Upper lobe of right lung (tissue), 1 donor: ENCODE results near the gene CNTN1. TPM values are rescaled to one million over a fixed set of nuclear protein-coding genes. Genes with fewer than 3 reads are reported as not detected.

Source experiments
- ATAC-seq: fragments of 200-7000 bp; cut with Tn5 transposase; one replicate; pipeline ENCODE4 v1.9.1; 2020; ENCODE audit warnings: mild to moderate bottlenecking, moderate library complexity
- DNase-seq: peaks from one replicate; pipeline ENCODE4 v3.0.0-alpha.2; 2020
- H3K27ac ChIP-seq: fragments of 200-600 bp; one replicate; pipeline ENCODE4 v1.8.0; 2022
- H3K27me3 ChIP-seq: fragments of 200-600 bp; one replicate; pipeline ENCODE4 v1.8.0; 2022; ENCODE audit warnings: mild to moderate bottlenecking
- H3K36me3 ChIP-seq: fragments of 200-600 bp; one replicate; pipeline ENCODE4 v1.8.0; 2022
- H3K4me1 ChIP-seq: fragments of 200-600 bp; one replicate; pipeline ENCODE4 v1.8.0; 2022
- H3K4me3 ChIP-seq: fragments of 200-600 bp; one replicate; pipeline ENCODE4 v1.8.0; 2022; ENCODE audit warnings: mild to moderate bottlenecking
- H3K9me3 ChIP-seq: fragments of 200-600 bp; one replicate; pipeline ENCODE4 v1.8.0; 2022
- intact Hi-C: fragments of 100-400 bp; cut with DNase I; formaldehyde crosslinking; loops from one replicate; pipeline ENCODE4 v1.11.0; 2022
- total RNA-seq: library from RNA; stranded (reverse); fragmentation: NEBNext Ultra II Directional; extraction: Animal tissue kit (Norgen Biotek cat#: 25700); gene quantifications from one replicate; pipeline ENCODE4 v1.2.1, GENCODE V29; 2021
- TF ChIP-seq, protein P1 (sequence below): fragments of 200-600 bp; IDR thresholded peaks from one replicate; pipeline ENCODE4 v1.8.0; 2022; ENCODE audit warnings: antibody characterized with exemption
- donor health status: DM: no; HTN: yes; CAD: no; lungs with severe emphysema.

CNTN1 gene
- total RNA-seq, 1 donor from 2014 or later: 15.1 TPM

DNA sequence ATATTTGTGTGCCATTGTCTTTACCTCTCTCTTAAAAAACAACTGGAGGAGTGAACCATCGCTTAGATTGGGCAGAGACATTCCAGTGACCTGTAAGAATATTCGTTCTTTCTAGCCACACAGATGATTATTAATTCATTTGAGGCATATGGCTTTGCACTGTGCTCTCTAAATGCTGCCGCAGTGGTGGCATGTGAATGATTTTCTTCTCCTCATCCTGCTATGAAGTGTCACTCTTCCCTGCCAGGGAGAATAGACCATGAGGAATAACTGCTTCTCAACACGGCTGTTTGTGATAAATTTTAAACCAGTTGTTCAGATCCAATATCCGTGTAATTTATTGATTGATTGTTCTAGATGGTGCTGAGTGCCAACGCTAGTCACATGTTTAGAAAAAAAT, 225.3 kb downstream of the CNTN1 start:
- no peaks in the 10 kb centered on the region for H3K27me3 ChIP-seq
- TF ChIP-seq, protein P1, sequence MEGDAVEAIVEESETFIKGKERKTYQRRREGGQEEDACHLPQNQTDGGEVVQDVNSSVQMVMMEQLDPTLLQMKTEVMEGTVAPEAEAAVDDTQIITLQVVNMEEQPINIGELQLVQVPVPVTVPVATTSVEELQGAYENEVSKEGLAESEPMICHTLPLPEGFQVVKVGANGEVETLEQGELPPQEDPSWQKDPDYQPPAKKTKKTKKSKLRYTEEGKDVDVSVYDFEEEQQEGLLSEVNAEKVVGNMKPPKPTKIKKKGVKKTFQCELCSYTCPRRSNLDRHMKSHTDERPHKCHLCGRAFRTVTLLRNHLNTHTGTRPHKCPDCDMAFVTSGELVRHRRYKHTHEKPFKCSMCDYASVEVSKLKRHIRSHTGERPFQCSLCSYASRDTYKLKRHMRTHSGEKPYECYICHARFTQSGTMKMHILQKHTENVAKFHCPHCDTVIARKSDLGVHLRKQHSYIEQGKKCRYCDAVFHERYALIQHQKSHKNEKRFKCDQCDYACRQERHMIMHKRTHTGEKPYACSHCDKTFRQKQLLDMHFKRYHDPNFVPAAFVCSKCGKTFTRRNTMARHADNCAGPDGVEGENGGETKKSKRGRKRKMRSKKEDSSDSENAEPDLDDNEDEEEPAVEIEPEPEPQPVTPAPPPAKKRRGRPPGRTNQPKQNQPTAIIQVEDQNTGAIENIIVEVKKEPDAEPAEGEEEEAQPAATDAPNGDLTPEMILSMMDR: no peak
- intact Hi-C loops: no loop called here

GRCh38 chr12:40921563-40922163, 229.4 kb downstream of the CNTN1 start:
- H3K4me1 ChIP-seq: no peaks in the 10 kb centered on the region
- no peaks in the 10 kb centered on the region for H3K36me3 ChIP-seq
- no peak overlapping the region for H3K27ac ChIP-seq
- ATAC-seq: no peak
- H3K27me3 ChIP-seq: no peaks in the 10 kb centered on the region
- H3K4me3 ChIP-seq: no peak overlapping the region
- TF ChIP-seq, protein P1: peak; percentile 66
- no peaks in the 10 kb centered on the region for H3K9me3 ChIP-seq
- intact Hi-C loops: loop anchor here (5.0 kb wide), 1 partner anchor 299 kb away; no protein-coding TSS in a partner anchor
- DNase-seq: no peak

More for the DNA sequence above, 225.3 kb downstream of the CNTN1 start:
- no peak overlapping the region for H3K27ac ChIP-seq
- no peak for DNase-seq
- H3K9me3 ChIP-seq: no peaks in the 10 kb centered on the region
- no peak overlapping the region for H3K4me3 ChIP-seq
- ATAC-seq: no peak
- H3K4me1 ChIP-seq: no peaks in the 10 kb centered on the region
- no peaks in the 10 kb centered on the region for H3K36me3 ChIP-seq

DNA sequence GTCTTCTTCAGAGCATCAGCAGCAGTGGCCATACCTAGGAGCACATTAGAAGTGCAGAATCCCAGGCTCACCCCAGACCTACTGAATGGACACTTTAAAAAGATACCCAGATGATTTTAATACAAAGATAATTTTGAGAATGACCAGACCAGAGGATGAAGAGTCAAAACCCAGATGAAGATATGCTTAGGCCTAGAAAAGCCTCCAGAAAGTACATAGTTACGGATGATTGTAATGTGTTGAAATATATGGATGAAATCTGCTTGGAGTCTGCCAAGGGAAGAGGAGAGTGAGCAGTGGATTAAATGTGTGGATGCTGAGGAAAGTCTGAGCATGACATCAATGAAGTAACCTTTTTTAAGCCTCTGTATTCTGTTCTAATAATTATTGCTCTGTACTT, 245.7 kb downstream of the CNTN1 start:
- Histone ChIP-seq H3K27ac (no peak overlapping the region), H3K9me3 (no peaks in the 10 kb centered on the region), H3K4me3 (no peak overlapping the region), H3K36me3 (no peaks in the 10 kb centered on the region), H3K4me1 (no peaks in the 10 kb centered on the region), H3K27me3 (no peaks in the 10 kb centered on the region)
- TF ChIP-seq, protein P1: no peak
- DNase-seq (no peak), ATAC-seq (no peak)
- intact Hi-C loops: no loop called here

GRCh38 chr12:40942326-40942725, 250.1 kb downstream of the CNTN1 start:
- Histone ChIP-seq H3K27me3 (no peaks in the 10 kb centered on the region), H3K4me1 (no peaks in the 10 kb centered on the region), H3K4me3 (no peak overlapping the region), H3K36me3 (no peaks in the 10 kb centered on the region), H3K27ac (no peak overlapping the region), H3K9me3 (no peaks in the 10 kb centered on the region)
- intact Hi-C loops: loop anchor here (10.0 kb wide), 1 partner anchor 1082 kb away; no protein-coding TSS in a partner anchor
- TF ChIP-seq, protein P1: no peak
- ATAC-seq (no peak), DNase-seq (no peak)

GRCh38 chr12:40945772-40946171, 253.5 kb downstream of the CNTN1 start:
- DNase-seq (no peak), ATAC-seq (no peak)
- intact Hi-C loops: loop anchor here (10.0 kb wide), 1 partner anchor 1079 kb away; no protein-coding TSS in a partner anchor
- TF ChIP-seq, protein P1: no peak
- H3K4me3 ChIP-seq: no peak overlapping the region
- no peaks in the 10 kb centered on the region for H3K27me3 ChIP-seq
- H3K27ac ChIP-seq: no peak overlapping the region
- H3K9me3 ChIP-seq: no peaks in the 10 kb centered on the region
- no peaks in the 10 kb centered on the region for H3K36me3 ChIP-seq
- no peaks in the 10 kb centered on the region for H3K4me1 ChIP-seq
